Measurements from ENCODE around the gene CSF1R.

The CSF1R gene

DNA sequence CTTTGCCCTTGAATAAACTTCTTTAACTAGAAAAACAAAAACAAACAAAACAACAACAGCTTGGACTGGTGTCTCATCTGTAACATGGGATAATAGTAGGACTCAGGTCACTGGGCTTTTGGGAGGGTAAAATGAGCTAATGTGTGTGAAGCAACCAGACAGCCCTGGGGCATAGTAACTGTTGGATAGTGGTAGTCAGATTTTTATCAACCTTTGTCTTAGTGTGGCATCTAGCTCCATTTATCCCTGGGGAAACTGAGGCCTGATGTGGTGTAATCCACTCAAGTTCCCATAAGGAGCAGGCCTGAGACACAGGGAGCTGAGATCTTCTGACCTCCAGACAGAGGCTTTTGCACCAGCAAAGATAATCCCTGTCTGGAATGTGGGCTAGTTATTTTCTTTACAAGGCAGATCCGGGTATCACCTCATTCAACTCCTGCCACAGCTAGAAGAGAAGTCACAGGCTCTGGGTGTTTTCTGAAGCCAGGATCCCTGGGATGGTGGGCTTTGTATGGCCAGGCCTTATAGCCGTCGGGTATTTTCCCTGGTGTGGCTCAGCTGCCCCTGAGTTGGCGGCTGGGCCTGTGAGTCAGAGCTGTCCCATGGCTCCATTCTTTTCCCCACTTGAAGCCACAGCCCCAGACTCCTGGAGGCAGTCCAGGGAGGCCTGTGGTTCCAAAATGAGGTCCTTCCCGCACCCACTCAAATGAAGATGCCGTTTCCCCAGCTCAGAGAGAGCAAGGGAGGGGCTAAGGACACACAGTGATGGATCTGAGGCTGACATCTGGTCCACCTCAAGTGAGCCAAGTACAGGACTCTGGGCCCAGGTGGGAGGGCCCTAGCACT is 26.1 kb upstream of the CSF1R start:
- H3K4me3 ChIP-seq (ENCODE audit: low read depth in 1 of 2, low read length in 2 of 2) = no peak overlapping the region
- H3K4me1 ChIP-seq (ENCODE audit: insufficient read depth, low read length) = no peaks in the 10 kb centered on the region
- H3K79me2 ChIP-seq (ENCODE audit: insufficient read depth, low read length) = no peaks in the 10 kb centered on the region
- H3K36me3 ChIP-seq (ENCODE audit: insufficient read depth, low read length) = no peaks in the 10 kb centered on the region
- H3K4me2 ChIP-seq (ENCODE audit: insufficient read depth, low read length) = no peak overlapping the region
- no peak for DNase-seq
- no peak overlapping the region for H2AFZ ChIP-seq (ENCODE audit: low read depth, low read length)
- no peaks in the 10 kb centered on the region for H3K9me3 ChIP-seq (ENCODE audit: insufficient read depth, low read length, severe bottlenecking)
- no peak for TF ChIP-seq EZH2 (IDR thresholded peaks at IDR 0.05; ENCODE audit: borderline replicate concordance, low read depth, low read length, severe bottlenecking)
- TF ChIP-seq, protein P1, sequence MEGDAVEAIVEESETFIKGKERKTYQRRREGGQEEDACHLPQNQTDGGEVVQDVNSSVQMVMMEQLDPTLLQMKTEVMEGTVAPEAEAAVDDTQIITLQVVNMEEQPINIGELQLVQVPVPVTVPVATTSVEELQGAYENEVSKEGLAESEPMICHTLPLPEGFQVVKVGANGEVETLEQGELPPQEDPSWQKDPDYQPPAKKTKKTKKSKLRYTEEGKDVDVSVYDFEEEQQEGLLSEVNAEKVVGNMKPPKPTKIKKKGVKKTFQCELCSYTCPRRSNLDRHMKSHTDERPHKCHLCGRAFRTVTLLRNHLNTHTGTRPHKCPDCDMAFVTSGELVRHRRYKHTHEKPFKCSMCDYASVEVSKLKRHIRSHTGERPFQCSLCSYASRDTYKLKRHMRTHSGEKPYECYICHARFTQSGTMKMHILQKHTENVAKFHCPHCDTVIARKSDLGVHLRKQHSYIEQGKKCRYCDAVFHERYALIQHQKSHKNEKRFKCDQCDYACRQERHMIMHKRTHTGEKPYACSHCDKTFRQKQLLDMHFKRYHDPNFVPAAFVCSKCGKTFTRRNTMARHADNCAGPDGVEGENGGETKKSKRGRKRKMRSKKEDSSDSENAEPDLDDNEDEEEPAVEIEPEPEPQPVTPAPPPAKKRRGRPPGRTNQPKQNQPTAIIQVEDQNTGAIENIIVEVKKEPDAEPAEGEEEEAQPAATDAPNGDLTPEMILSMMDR (IDR thresholded peaks at IDR 0.05; ENCODE audit: borderline replicate concordance, extremely low read depth, low read length, poor library complexity, severe bottlenecking) = no peak
- H3K27me3 ChIP-seq (ENCODE audit: insufficient read depth, low read length, poor library complexity) = peaks cover 20% of the 10 kb centered on the region
- H4K20me1 ChIP-seq (ENCODE audit: insufficient read depth, low read length) = no peaks in the 10 kb centered on the region
- ATAC-seq (ENCODE audit: insufficient read depth, low read depth) = no peak
- no peak overlapping the region for H3K27ac ChIP-seq (ENCODE audit: low read length)
- no peak overlapping the region for H3K9ac ChIP-seq (ENCODE audit: low read depth, low read length)

DNA sequence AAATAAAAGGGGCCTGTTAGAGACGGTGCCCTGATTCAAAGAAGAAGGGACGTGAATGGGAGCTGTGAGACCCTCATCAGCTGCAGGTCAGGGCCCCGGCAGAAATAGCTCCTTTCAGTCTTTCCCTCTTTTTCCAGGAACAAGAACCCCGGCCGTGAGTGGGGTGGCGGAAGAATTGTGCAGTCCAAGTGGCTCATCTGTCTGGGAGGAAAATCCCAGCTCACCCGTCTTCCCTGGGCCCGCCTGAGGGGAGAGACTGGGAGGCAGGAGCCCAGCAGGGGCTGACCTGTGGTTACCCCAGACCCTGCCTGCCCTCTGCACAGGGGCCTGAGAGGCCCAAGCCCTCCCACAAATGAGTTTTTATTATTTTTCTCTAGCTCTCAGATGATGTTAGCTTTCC is 24.8 kb upstream of the CSF1R start:
- no peak overlapping the region for H2AFZ ChIP-seq (ENCODE audit: low read depth, low read length)
- peaks cover 20% of the 10 kb centered on the region for H3K27me3 ChIP-seq (ENCODE audit: insufficient read depth, low read length, poor library complexity)
- ATAC-seq (ENCODE audit: insufficient read depth, low read depth) (no peak), DNase-seq (no peak)
- H4K20me1 ChIP-seq (ENCODE audit: insufficient read depth, low read length) = no peaks in the 10 kb centered on the region
- TF ChIP-seq EZH2 (IDR thresholded peaks at IDR 0.05; ENCODE audit: borderline replicate concordance, low read depth, low read length, severe bottlenecking) = no peak
- TF ChIP-seq, protein P1 (IDR thresholded peaks at IDR 0.05; ENCODE audit: borderline replicate concordance, extremely low read depth, low read length, poor library complexity, severe bottlenecking) = no peak
- H3K9me3 ChIP-seq (ENCODE audit: insufficient read depth, low read length, severe bottlenecking) = no peaks in the 10 kb centered on the region
- no peaks in the 10 kb centered on the region for H3K79me2 ChIP-seq (ENCODE audit: insufficient read depth, low read length)
- no peaks in the 10 kb centered on the region for H3K36me3 ChIP-seq (ENCODE audit: insufficient read depth, low read length)
- H3K4me2 ChIP-seq (ENCODE audit: insufficient read depth, low read length) = no peak overlapping the region
- no peak overlapping the region for H3K27ac ChIP-seq (ENCODE audit: low read length)
- H3K9ac ChIP-seq (ENCODE audit: low read depth, low read length) = no peak overlapping the region
- no peak overlapping the region for H3K4me3 ChIP-seq (ENCODE audit: low read depth in 1 of 2, low read length in 2 of 2)
- H3K4me1 ChIP-seq (ENCODE audit: insufficient read depth, low read length) = no peaks in the 10 kb centered on the region

DNA sequence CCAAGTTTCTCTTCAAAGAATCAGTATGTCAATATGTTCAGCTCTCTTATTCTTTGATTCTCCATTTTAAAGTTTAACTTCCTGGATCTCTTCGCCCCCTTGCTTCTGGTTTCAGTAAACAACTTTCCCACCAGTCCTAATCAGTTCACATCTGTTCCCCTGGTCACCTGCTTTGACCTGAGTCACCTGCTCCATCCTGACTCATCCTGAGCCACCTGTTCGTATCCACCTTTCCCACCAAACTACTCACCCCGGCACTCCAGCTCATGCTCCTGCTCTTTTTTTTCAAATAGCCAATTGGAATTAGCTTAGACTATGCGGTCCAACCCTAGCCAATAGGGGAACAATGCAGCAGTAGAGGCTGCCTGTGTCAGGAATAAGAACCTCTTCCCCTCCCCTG is 23.6 kb upstream of the CSF1R start:
- H3K4me2 ChIP-seq (ENCODE audit: insufficient read depth, low read length) = no peak overlapping the region
- ATAC-seq (ENCODE audit: insufficient read depth, low read depth) = no peak

More for the DNA sequence above, 23.6 kb upstream of the CSF1R start:
- Histone ChIP-seq H3K27me3 (ENCODE audit: insufficient read depth, low read length, poor library complexity) (peaks cover 20% of the 10 kb centered on the region), H3K27ac (ENCODE audit: low read length) (no peak overlapping the region), H3K9ac (ENCODE audit: low read depth, low read length) (no peak overlapping the region), H3K4me1 (ENCODE audit: insufficient read depth, low read length) (no peaks in the 10 kb centered on the region), H3K79me2 (ENCODE audit: insufficient read depth, low read length) (no peaks in the 10 kb centered on the region), H4K20me1 (ENCODE audit: insufficient read depth, low read length) (no peaks in the 10 kb centered on the region), H3K4me3 (ENCODE audit: low read depth in 1 of 2, low read length in 2 of 2) (no peak overlapping the region), H3K36me3 (ENCODE audit: insufficient read depth, low read length) (no peaks in the 10 kb centered on the region), H3K9me3 (ENCODE audit: insufficient read depth, low read length, severe bottlenecking) (no peaks in the 10 kb centered on the region), H2AFZ (ENCODE audit: low read depth, low read length) (no peak overlapping the region)
- no peak for DNase-seq
- TF ChIP-seq EZH2 (IDR thresholded peaks at IDR 0.05; ENCODE audit: borderline replicate concordance, low read depth, low read length, severe bottlenecking) = no peak
- TF ChIP-seq, protein P1 (IDR thresholded peaks at IDR 0.05; ENCODE audit: borderline replicate concordance, extremely low read depth, low read length, poor library complexity, severe bottlenecking) = no peak
